Trophoblast cell (in vitro differentiated cells and primary cell): Measurements from ENCODE around the gene LRRC27.

ENCODE experiments used
- DNase-seq, 2 donors: peaks; one replicate each; pipeline ENCODE4 v3.0.0-alpha.2; 2016
- H2AFZ ChIP-seq: 2 replicates; pipeline ENCODE4 v1.6.1; 2013; ENCODE audit warnings: low read length, moderate library complexity, mild to moderate bottlenecking; ENCODE audit not compliant: insufficient read depth, poor library complexity
- H2AK5ac ChIP-seq: 2 replicates; pipeline ENCODE4 v1.6.1; 2013; ENCODE audit warnings: mild to moderate bottlenecking, low read length
- H2BK120ac ChIP-seq: 2 replicates; pipeline ENCODE4 v1.6.1; 2013; ENCODE audit warnings: low read length, mild to moderate bottlenecking, moderate library complexity; ENCODE audit not compliant: insufficient read depth, poor library complexity
- H2BK12ac ChIP-seq: 2 replicates; pipeline ENCODE4 v1.6.1; 2013; ENCODE audit warnings: mild to moderate bottlenecking, low read length, moderate library complexity
- H2BK5ac ChIP-seq: 2 replicates; pipeline ENCODE4 v1.6.1; 2013; ENCODE audit warnings: low read length, low read depth, moderate library complexity, mild to moderate bottlenecking; ENCODE audit not compliant: poor library complexity
- H3K14ac ChIP-seq: 2 replicates; pipeline ENCODE4 v1.6.1; 2013; ENCODE audit warnings: mild to moderate bottlenecking, low read length
- H3K18ac ChIP-seq: 2 replicates; pipeline ENCODE4 v1.6.1; 2013; ENCODE audit warnings: mild to moderate bottlenecking, low read length
- H3K23ac ChIP-seq: 2 replicates; pipeline ENCODE4 v1.6.1; 2013; ENCODE audit warnings: low read length
- H3K27ac ChIP-seq: 2 replicates; pipeline ENCODE4 v1.5.1; 2013; ENCODE audit warnings: low read depth, mild to moderate bottlenecking, inconsistent platforms, low read length, moderate library complexity
- H3K27me3 ChIP-seq: 2 replicates; pipeline ENCODE4 v1.6.1; 2013; ENCODE audit warnings: inconsistent platforms, mild to moderate bottlenecking, low read length, moderate library complexity; ENCODE audit not compliant: insufficient read depth
- H3K36me3 ChIP-seq, 2 experiments: 1 replicate in 1 of 2; 2 replicates in 1 of 2; pipeline ENCODE4 v1.6.1; 2013; ENCODE audit warnings: low read length in 2 of 2, mild to moderate bottlenecking in 2 of 2, moderate library complexity in 1 of 2; ENCODE audit not compliant: insufficient read depth in 2 of 2, control insufficient read depth in 1 of 2
- H3K4ac ChIP-seq: 2 replicates; pipeline ENCODE4 v1.6.1; 2013; ENCODE audit warnings: low read depth, mild to moderate bottlenecking, low read length, moderate library complexity
- H3K4me1 ChIP-seq, 2 experiments: 1 replicate in 1 of 2; 2 replicates in 1 of 2; pipeline ENCODE4 v1.6.1; 2013; ENCODE audit warnings: low read length in 2 of 2, mild to moderate bottlenecking in 2 of 2, moderate library complexity in 1 of 2; ENCODE audit not compliant: insufficient read depth in 2 of 2, control insufficient read depth in 1 of 2
- H3K4me2 ChIP-seq: 2 replicates; pipeline ENCODE4 v1.6.1; 2013; ENCODE audit warnings: inconsistent platforms, mild to moderate bottlenecking, low read length, moderate library complexity
- H3K4me3 ChIP-seq: 2 replicates; pipeline ENCODE4 v1.5.1; 2013; ENCODE audit warnings: mild to moderate bottlenecking, low read depth, low read length, inconsistent platforms
- H3K79me1 ChIP-seq: one replicate; pipeline ENCODE4 v1.6.1; 2013; ENCODE audit warnings: low read length
- H3K79me2 ChIP-seq: 2 replicates; pipeline ENCODE4 v1.6.1; 2013; ENCODE audit warnings: low read length, mild to moderate bottlenecking; ENCODE audit not compliant: control insufficient read depth, insufficient read depth, poor library complexity
- H3K9ac ChIP-seq: 2 replicates; pipeline ENCODE4 v1.6.1; 2013; ENCODE audit warnings: mild to moderate bottlenecking, low read length
- H3K9me3 ChIP-seq: 2 replicates; pipeline ENCODE4 v1.6.1; 2013; ENCODE audit warnings: low read depth, mild to moderate bottlenecking, control low read depth, inconsistent platforms, low read length; ENCODE audit not compliant: insufficient read depth
- H4K12ac ChIP-seq: 2 replicates; pipeline ENCODE4 v1.6.1; 2013; ENCODE audit warnings: low read depth, mild to moderate bottlenecking, low read length, moderate library complexity
- H4K8ac ChIP-seq: 2 replicates; pipeline ENCODE4 v1.6.1; 2013; ENCODE audit warnings: low read depth, mild to moderate bottlenecking, low read length, moderate library complexity
- H4K91ac ChIP-seq: one replicate; pipeline ENCODE4 v1.6.1; 2013; ENCODE audit warnings: low read depth, mild to moderate bottlenecking, low read length, moderate library complexity
- WGBS: extraction: QIAGEN DNeasy Blood & Tissue Kit; methylation state at CpG from one replicate; pipeline ENCODE4 v1.1.7; 2013; ENCODE audit warnings: missing lambda C conversion rate; ENCODE audit not compliant: insufficient read length, insufficient coverage; ENCODE audit errors: extremely low coverage; 5-methylcytosine and 5-hydroxymethylcytosine counted together

LRRC27 gene

DNA sequence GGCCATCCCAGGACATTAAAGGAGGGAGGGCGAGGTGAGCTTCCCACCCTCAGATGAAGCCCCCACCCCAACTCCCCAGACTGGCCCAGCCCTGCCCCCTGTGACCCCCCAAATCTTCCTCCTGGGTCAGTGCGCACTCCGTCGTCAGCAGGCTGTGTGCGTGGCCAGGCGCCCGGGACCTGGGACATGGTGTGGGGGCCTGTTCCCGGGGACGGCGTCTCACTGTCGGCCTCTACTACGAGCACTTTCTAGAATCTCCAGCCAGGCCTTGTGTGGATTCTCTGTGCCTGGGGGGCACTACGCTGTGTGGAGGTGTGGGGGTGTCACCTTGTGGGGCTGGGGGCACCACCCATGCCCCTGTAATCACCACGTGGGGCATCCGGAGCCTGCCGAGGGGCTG is 74.8 kb downstream of the LRRC27 start:
- Histone ChIP-seq H3K79me2 (peaks cover 75% of the 10 kb centered on the region), H3K4me2 (no peak overlapping the region), H3K18ac (peak overlapping the region; percentile 85), H2BK12ac (peak overlapping the region; percentile 78), H2AK5ac (peak overlapping the region; percentile 60), H3K14ac (peak overlapping the region; percentile 83), H3K9me3 (no peaks in the 10 kb centered on the region), H3K27ac (peak overlapping the region; percentile 98), H3K23ac (no peak overlapping the region), H4K12ac (no peak overlapping the region), H2BK5ac (peak overlapping the region; percentile 94), H3K9ac (no peak overlapping the region), H2BK120ac (peak overlapping the region; percentile 84), H3K36me3 (peaks cover 39 to 45% of the 10 kb centered on the region in 2 experiments), H2AFZ (no peak overlapping the region), H3K27me3 (no peaks in the 10 kb centered on the region), H3K79me1 (peaks cover 84% of the 10 kb centered on the region), H4K8ac (peak overlapping the region; percentile 82), H4K91ac (peak overlapping the region; percentile 100), H3K4me1 (peaks cover 85 to 90% of the 10 kb centered on the region in 2 experiments), H3K4ac (peak overlapping the region; percentile 73), H3K4me3 (no peak overlapping the region)
- DNase-seq, result no peak
- no CpG with 5 or more reads among the region's 16 CpGs for WGBS

DNA sequence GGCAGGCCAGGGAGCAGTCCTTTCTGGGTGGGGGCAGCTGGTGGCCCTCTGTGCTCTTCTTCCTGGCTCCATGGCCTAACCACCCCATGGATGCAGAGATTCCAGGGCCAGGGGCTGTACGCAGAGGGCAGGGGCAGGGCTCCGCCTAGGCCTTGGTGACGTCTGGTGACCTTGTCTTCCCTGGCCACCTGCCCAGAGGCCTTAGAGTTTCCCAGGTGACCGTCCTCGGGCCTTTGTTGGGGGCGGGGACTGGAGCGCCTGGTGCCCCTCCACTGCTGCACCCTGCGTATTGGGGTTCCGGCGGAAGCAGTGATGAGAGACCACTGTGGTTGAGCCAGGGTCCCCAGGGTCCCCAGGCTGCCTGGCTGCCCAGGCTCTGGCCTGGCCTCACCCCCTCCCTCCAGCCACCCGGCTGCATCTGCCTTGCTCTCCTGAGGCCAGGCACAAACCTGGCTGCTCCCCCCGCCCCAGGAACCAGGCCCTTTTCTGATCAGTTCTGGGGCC is 75.3 kb downstream of the LRRC27 start:
- Histone ChIP-seq H3K36me3 (peaks cover 37 to 44% of the 10 kb centered on the region in 2 experiments), H3K23ac (no peak overlapping the region), H2AK5ac (peak overlapping the region; percentile 35), H3K4me2 (peak overlapping the region; percentile 57), H2BK5ac (peak overlapping the region; percentile 94), H2BK120ac (peak overlapping the region; percentile 84), H3K9me3 (no peaks in the 10 kb centered on the region), H3K27me3 (no peaks in the 10 kb centered on the region), H3K79me2 (peaks cover 73% of the 10 kb centered on the region), H4K8ac (peak overlapping the region; percentile 82), H4K12ac (peak overlapping the region; percentile 37), H3K4me3 (no peak overlapping the region), H3K4ac (peak overlapping the region; percentile 73), H3K27ac (peak overlapping the region; percentile 98), H3K9ac (peak overlapping the region; percentile 6), H2AFZ (peak overlapping the region; percentile 3), H2BK12ac (peak overlapping the region; percentile 78), H3K79me1 (peaks cover 85% of the 10 kb centered on the region), H3K4me1 (peaks cover 88 to 90% of the 10 kb centered on the region in 2 experiments), H3K14ac (peak overlapping the region; percentile 83), H4K91ac (peak overlapping the region; percentile 100), H3K18ac (peak overlapping the region; percentile 85)
- WGBS, result no CpG with 5 or more reads among the region's 12 CpGs
- peak; percentile 45 to 63 for DNase-seq

DNA sequence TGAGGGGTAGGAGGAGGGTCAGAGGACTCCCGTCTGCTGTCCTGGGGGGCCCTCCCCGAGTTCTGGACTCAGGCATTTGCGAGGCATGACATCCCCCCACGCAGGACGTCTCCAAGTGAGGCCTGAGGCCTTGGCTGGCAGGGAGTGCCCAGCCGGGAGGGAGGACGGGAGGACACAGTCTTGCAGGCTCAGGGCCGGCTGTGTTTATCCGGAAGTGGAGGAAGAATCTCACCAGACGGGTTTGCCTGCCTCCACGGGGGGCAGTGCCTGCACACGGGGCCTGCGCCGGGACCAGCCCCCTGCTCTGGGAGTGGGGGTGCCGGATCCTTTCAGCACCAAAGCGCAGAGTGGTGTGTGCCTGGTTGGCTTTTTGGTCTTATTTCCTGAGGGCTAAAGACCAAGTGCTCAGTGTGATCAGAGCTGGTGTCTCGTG is 75.9 kb downstream of the LRRC27 start:
- Histone ChIP-seq H2BK120ac (peak overlapping the region; percentile 100), H3K79me1 (peaks cover 83% of the 10 kb centered on the region), H3K36me3 (peaks cover 40 to 47% of the 10 kb centered on the region in 2 experiments), H4K91ac (peak overlapping the region; percentile 100), H3K9me3 (no peaks in the 10 kb centered on the region), H3K4me3 (no peak overlapping the region), H3K4ac (peak overlapping the region; percentile 97), H3K4me2 (peak overlapping the region; percentile 57), H4K12ac (peak overlapping the region; percentile 91), H3K14ac (peak overlapping the region; percentile 99), H3K4me1 (peaks cover 84 to 90% of the 10 kb centered on the region in 2 experiments), H3K18ac (peak overlapping the region; percentile 98), H3K23ac (no peak overlapping the region), H2AK5ac (peak overlapping the region; percentile 93), H2BK5ac (peak overlapping the region; percentile 94), H4K8ac (peak overlapping the region; percentile 82), H2AFZ (peak overlapping the region; percentile 56), H3K27me3 (no peaks in the 10 kb centered on the region), H3K79me2 (peaks cover 74% of the 10 kb centered on the region), H3K9ac (peak overlapping the region; percentile 14), H2BK12ac (peak overlapping the region; percentile 92), H3K27ac (peak overlapping the region; percentile 98)
- DNase-seq, result peak; percentile 83 to 87
- no CpG with 5 or more reads among the region's 17 CpGs for WGBS

DNA sequence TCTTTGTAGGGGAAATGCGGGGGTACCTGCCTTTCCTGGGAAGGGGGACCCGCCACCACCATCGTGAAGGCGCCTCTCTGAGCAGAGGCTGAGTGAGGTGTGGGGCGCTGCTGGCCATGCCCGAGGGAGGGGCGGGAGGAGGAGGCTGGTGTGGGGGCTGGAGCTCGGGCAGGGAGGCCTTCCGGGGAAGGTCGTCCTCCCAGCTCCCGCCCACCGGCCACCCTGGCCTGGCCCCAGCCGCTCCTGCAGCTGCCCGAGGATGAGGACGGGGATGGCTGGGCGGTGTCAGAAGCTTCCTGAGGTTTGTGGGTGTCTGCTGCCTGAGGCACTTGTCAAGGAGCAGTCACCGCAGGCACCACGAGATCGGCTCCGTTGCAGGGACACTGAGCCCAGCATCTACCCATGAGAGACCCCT is 76.4 kb downstream of the LRRC27 start:
- H2BK120ac ChIP-seq, result peak overlapping the region; percentile 100
- peak overlapping the region; percentile 57 for H3K4me2 ChIP-seq
- no peak overlapping the region for H3K23ac ChIP-seq
- peak overlapping the region; percentile 14 for H3K9ac ChIP-seq
- H2BK5ac ChIP-seq, result peak overlapping the region; percentile 94
- H2BK12ac ChIP-seq, result peak overlapping the region; percentile 92
- H3K79me1 ChIP-seq, result peaks cover 78% of the 10 kb centered on the region
- H2AFZ ChIP-seq, result peak overlapping the region; percentile 56
- H3K79me2 ChIP-seq, result peaks cover 75% of the 10 kb centered on the region
- H4K8ac ChIP-seq, result peak overlapping the region; percentile 82
- H3K4me1 ChIP-seq, result peaks cover 82 to 88% of the 10 kb centered on the region in 2 experiments
- no peak for DNase-seq
- peak overlapping the region; percentile 91 for H4K12ac ChIP-seq
- H4K91ac ChIP-seq, result peak overlapping the region; percentile 100
- no peak overlapping the region for H3K4me3 ChIP-seq
- peak overlapping the region; percentile 97 for H3K4ac ChIP-seq
- WGBS, result no CpG with 5 or more reads among the region's 20 CpGs
- peak overlapping the region; percentile 98 for H3K27ac ChIP-seq
- H3K18ac ChIP-seq, result peak overlapping the region; percentile 98
- H3K36me3 ChIP-seq, result peaks cover 40 to 48% of the 10 kb centered on the region in 2 experiments
- H3K9me3 ChIP-seq, result no peaks in the 10 kb centered on the region
- peak overlapping the region; percentile 93 for H2AK5ac ChIP-seq
- H3K14ac ChIP-seq, result peak overlapping the region; percentile 99
- no peaks in the 10 kb centered on the region for H3K27me3 ChIP-seq
